ENCODE data around the gene EMILIN1. TPM values are rescaled to one million over a fixed set of nuclear protein-coding genes. Genes with fewer than 3 reads are reported as not detected.

EMILIN1 gene
- total and polyA plus RNA-seq, 2 of the 4 experiments (the other 2 are of a cell fraction): 26.5 to 95.6 TPM

DNA sequence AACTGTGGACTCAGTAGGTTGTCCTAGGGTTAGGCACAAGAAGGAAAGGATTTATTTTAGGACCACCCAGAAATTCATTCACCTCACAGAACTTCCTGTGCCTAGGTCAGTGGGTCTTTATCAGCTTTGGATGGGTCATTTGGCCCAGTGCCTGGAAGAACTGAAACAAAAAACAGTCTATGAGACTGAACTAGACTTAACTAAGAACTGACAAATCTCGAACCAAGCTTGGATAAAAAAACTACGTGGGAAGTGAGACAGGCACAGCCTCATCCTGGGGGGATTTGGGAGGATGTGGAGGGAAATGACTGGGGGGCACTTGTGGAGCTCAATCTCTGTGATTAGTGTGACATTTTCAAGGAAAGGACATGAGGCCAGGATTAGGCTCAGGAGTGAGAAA is 4.6 kb upstream of the EMILIN1 start:
- H3K4ac ChIP-seq (ENCODE audit: low read depth, low read length): peak overlapping the region; percentile 80
- peak overlapping the region; percentile 90 for H2AK5ac ChIP-seq (ENCODE audit: low read depth, low read length)
- H3K79me1 ChIP-seq (ENCODE audit: low read depth in 1 of 2, low read length in 2 of 2): peaks cover 17 to 36% of the 10 kb centered on the region in 2 experiments
- peak overlapping the region; percentile 58 for H4K5ac ChIP-seq (ENCODE audit: low read depth, low read length)
- peaks cover 12% of the 10 kb centered on the region for H3K36me3 ChIP-seq (ENCODE audit: control insufficient read depth, insufficient read depth, low read length)
- peak overlapping the region; percentile 6; the same call in 2 of the 3 replicates for H2BK15ac ChIP-seq (ENCODE audit: low read depth, low read length)
- no TSS peak for BruUV-seq (replicated peaks)
- H2BK20ac ChIP-seq (ENCODE audit: low read depth, low read length): peak overlapping the region; percentile 78
- intact Hi-C loops (cut with micrococcal nuclease): loop anchor here (5.0 kb wide), 1 partner anchor 111 kb away; no protein-coding TSS in a partner anchor
- peak overlapping the region; percentile 80 for H2BK120ac ChIP-seq (ENCODE audit: low read depth, low read length)
- H4K20me1 ChIP-seq (ENCODE audit: insufficient read depth, low read length): peaks cover 11% of the 10 kb centered on the region
- in situ Hi-C loops (cut with MboI; ENCODE audit: low sequenced_read_pairs): no loop called here
- DNase-seq (peak; percentile 22), ATAC-seq (ENCODE audit: low read depth) (no peak)
- peak overlapping the region; percentile 77 for H3K23ac ChIP-seq (ENCODE audit: low read depth, low read length)
- H2AFZ ChIP-seq (replicated peaks; ENCODE audit: low read length, poor library complexity): no peak overlapping the region
- H3K9ac ChIP-seq (ENCODE audit: low read depth, low read length): peak overlapping the region; percentile 14; the same call in 1 of the 2 replicates
- ChIA-PET POLR2A (ENCODE audit: unreplicated experiment) (no interaction called here), CTCF (no interaction called here)
- peak overlapping the region; percentile 66 for H2AK9ac ChIP-seq (replicated peaks; ENCODE audit: low read depth, low read length, poor library complexity)
- no CpG with 5 or more reads among the region's 2 CpGs for WGBS, 2 experiments (ENCODE audit: extremely low coverage in 2 of 2, insufficient read length in 1 of 2)
- peaks cover 37% of the 10 kb centered on the region for H3K4me1 ChIP-seq (ENCODE audit: control insufficient read depth, insufficient read depth, low read length)
- TF ChIP-seq POLR2A (IDR thresholded peaks at IDR 0.05; ENCODE audit: low read depth, low read length): no peak
- TF ChIP-seq, protein P1, sequence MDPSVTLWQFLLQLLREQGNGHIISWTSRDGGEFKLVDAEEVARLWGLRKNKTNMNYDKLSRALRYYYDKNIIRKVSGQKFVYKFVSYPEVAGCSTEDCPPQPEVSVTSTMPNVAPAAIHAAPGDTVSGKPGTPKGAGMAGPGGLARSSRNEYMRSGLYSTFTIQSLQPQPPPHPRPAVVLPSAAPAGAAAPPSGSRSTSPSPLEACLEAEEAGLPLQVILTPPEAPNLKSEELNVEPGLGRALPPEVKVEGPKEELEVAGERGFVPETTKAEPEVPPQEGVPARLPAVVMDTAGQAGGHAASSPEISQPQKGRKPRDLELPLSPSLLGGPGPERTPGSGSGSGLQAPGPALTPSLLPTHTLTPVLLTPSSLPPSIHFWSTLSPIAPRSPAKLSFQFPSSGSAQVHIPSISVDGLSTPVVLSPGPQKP (IDR thresholded peaks at IDR 0.05; ENCODE audit: borderline replicate concordance, low read depth, low read length): no peak
- H3K9me3 ChIP-seq (ENCODE audit: control insufficient read depth, insufficient read depth, low read length): no peaks in the 10 kb centered on the region
- H3K4me3 ChIP-seq (ENCODE audit: insufficient read depth, low read depth, low read length): no peak overlapping the region
- peak overlapping the region; percentile 41 for H2BK5ac ChIP-seq (ENCODE audit: low read depth, low read length, poor library complexity, severe bottlenecking)
- H3K4me2 ChIP-seq (ENCODE audit: low read depth, low read length): no peak overlapping the region
- dilution Hi-C loops (cut with HindIII; ENCODE audit: low sequenced_read_pairs, unreplicated experiment): no loop called here
- H3K56ac ChIP-seq (ENCODE audit: extremely low read depth, insufficient read depth, low read length): no peak overlapping the region; the same call in 1 of the 2 replicates
- peak overlapping the region; percentile 65 for H3K18ac ChIP-seq (ENCODE audit: low read depth, low read length)
- peak overlapping the region; percentile 68; the same call in 1 of the 2 replicates for H3K27ac ChIP-seq (ENCODE audit: insufficient read depth, low read length)
- H4K91ac ChIP-seq (ENCODE audit: insufficient read depth, low read depth, low read length): peak overlapping the region; percentile 2
- no peaks in the 10 kb centered on the region for H3K27me3 ChIP-seq (ENCODE audit: control insufficient read depth, insufficient read depth, low read length)
- H4K8ac ChIP-seq (ENCODE audit: low read depth in 2 of 2, low read length in 2 of 2): peak overlapping the region; percentile 45 to 74; a peak in 2 of 4 replicates
- H3K14ac ChIP-seq (replicated peaks; ENCODE audit: low read depth, low read length): peak overlapping the region; percentile 68
- peaks cover 22% of the 10 kb centered on the region for H3K9me1 ChIP-seq (ENCODE audit: insufficient read depth, low read length)

Data from IMR-90 (cell line).